Liver (tissue), 9 donors: ENCODE measurements around the gene PLEKHG4. TPM values are rescaled to one million over a fixed set of nuclear protein-coding genes. Genes with fewer than 3 reads are reported as not detected.

Source experiments
- DNase-seq: peaks from one replicate; pipeline ENCODE4 v3.0.0-alpha.2; 2017; ENCODE audit warnings: low spot score
- H3K27ac ChIP-seq, 2 donors: one replicate each; pipeline ENCODE4 v1.7.0; 2013; ENCODE audit warnings: inconsistent platforms in 2 of 2, low read length in 2 of 2, control low read depth in 1 of 2, low read depth in 1 of 2, mild to moderate bottlenecking in 1 of 2
- H3K27me3 ChIP-seq, 4 donors: one replicate each; pipeline versions ENCODE4 v1.6.1 to v1.7.0; 2013; ENCODE audit warnings: low read length in 3 of 4, inconsistent platforms in 1 of 4, mild to moderate bottlenecking in 1 of 4, moderate library complexity in 1 of 4; ENCODE audit not compliant: control insufficient read depth in 4 of 4, insufficient read depth in 4 of 4
- H3K36me3 ChIP-seq, 4 donors: one replicate each; pipeline versions ENCODE4 v1.6.1 to v1.7.0; 2013; ENCODE audit warnings: low read length in 3 of 4, mild to moderate bottlenecking in 3 of 4, low read depth in 1 of 4, moderate library complexity in 1 of 4; ENCODE audit not compliant: control insufficient read depth in 4 of 4, insufficient read depth in 3 of 4
- H3K4me1 ChIP-seq, 4 donors: one replicate each; pipeline versions ENCODE4 v1.6.1 to v1.7.0; 2013; ENCODE audit warnings: low read length in 3 of 4, mild to moderate bottlenecking in 3 of 4, moderate library complexity in 1 of 4; ENCODE audit not compliant: control insufficient read depth in 4 of 4, insufficient read depth in 4 of 4
- H3K4me3 ChIP-seq, 3 donors: one replicate each; pipeline versions ENCODE4 v1.6.1 to v1.7.0; 2013; ENCODE audit warnings: low read length in 3 of 3, control low read depth in 1 of 3, low read depth in 1 of 3, mild to moderate bottlenecking in 1 of 3
- H3K9ac ChIP-seq, 2 donors: one replicate each; pipeline ENCODE4 v1.7.0; 2013; ENCODE audit warnings: low read length in 2 of 2, mild to moderate bottlenecking in 2 of 2, moderate library complexity in 2 of 2, control low read depth in 1 of 2, low read depth in 1 of 2
- H3K9me3 ChIP-seq, 4 donors: one replicate each; pipeline versions ENCODE4 v1.6.1 to v1.7.0; 2013; ENCODE audit warnings: low read length in 3 of 4; ENCODE audit not compliant: control insufficient read depth in 4 of 4
- EGR1 ChIP-seq, 2 donors: IDR thresholded peaks; 2 replicates each; pipeline ENCODE4 v1.6.1; 2016 to 2018; ENCODE audit warnings: antibody characterized with exemption in 2 of 2, low read depth in 2 of 2
- FOXA1 ChIP-seq: IDR thresholded peaks from 2 replicates; pipeline ENCODE4 v1.6.1; 2016; ENCODE audit warnings: antibody characterized with exemption
- FOXA2 ChIP-seq: IDR thresholded peaks from 2 replicates; pipeline ENCODE4 v1.6.1; 2016; ENCODE audit warnings: antibody characterized with exemption
- GABPA ChIP-seq, 2 donors: IDR thresholded peaks in 1 of 2; conservative IDR thresholded peaks in 1 of 2; 2 replicates each; pipeline ENCODE4 v1.6.1; 2016; ENCODE audit warnings: antibody characterized with exemption in 2 of 2, mild to moderate bottlenecking in 1 of 2, moderate library complexity in 1 of 2
- HNF4A ChIP-seq, 2 donors: conservative IDR thresholded peaks; 2 replicates each; pipeline ENCODE4 v1.6.1; 2016; ENCODE audit warnings: antibody characterized with exemption in 2 of 2, mild to moderate bottlenecking in 2 of 2
- HNF4G ChIP-seq: IDR thresholded peaks from 2 replicates; pipeline ENCODE4 v1.6.1; 2016; ENCODE audit warnings: antibody characterized with exemption
- JUND ChIP-seq, 2 donors: IDR thresholded peaks; 2 replicates each; pipeline ENCODE4 v1.6.1; 2016; ENCODE audit warnings: antibody characterized with exemption in 2 of 2
- NR2F2 ChIP-seq: IDR thresholded peaks from 2 replicates; pipeline ENCODE4 v1.6.1; 2016; ENCODE audit warnings: antibody characterized with exemption
- RAD21 ChIP-seq, 2 donors: IDR thresholded peaks; 2 replicates each; pipeline ENCODE4 v1.6.1; 2016; ENCODE audit warnings: antibody characterized with exemption in 2 of 2, mild to moderate bottlenecking in 2 of 2
- RXRA ChIP-seq, 2 donors: IDR thresholded peaks; 2 replicates each; pipeline ENCODE4 v1.6.1; 2017 to 2018; ENCODE audit warnings: antibody characterized with exemption in 2 of 2, mild to moderate bottlenecking in 1 of 2
- SP1 ChIP-seq: IDR thresholded peaks from 2 replicates; pipeline ENCODE4 v1.6.1; 2018; ENCODE audit warnings: antibody characterized with exemption, mild to moderate bottlenecking
- TAF1 ChIP-seq: conservative IDR thresholded peaks from 2 replicates; pipeline ENCODE4 v1.6.1; 2016; ENCODE audit warnings: antibody characterized with exemption, mild to moderate bottlenecking
- YY1 ChIP-seq: IDR thresholded peaks from 2 replicates; pipeline ENCODE4 v1.6.1; 2016; ENCODE audit warnings: antibody characterized with exemption, mild to moderate bottlenecking
- WGBS: extraction: QIAGEN DNeasy Blood & Tissue Kit; methylation state at CpG from one replicate; pipeline ENCODE4 v1.1.7; 2013; 5-methylcytosine and 5-hydroxymethylcytosine counted together
- polyA plus RNA-seq, 2 donors: library from polyadenylated mRNA; stranded (reverse) in 1 of 2; unstranded in 1 of 2; fragments of 200-250 nt in 1 of 2; fragments of >200 nt in 1 of 2; fragmentation: Nextera tagmentation in 1 of 2; extraction: Ambion mirVana in 1 of 2; gene quantifications; one replicate each; pipeline versions ENCODE4 v1.2.1 to v1.2.3, GENCODE V29; 2013 to 2015
- total RNA-seq, 2 donors: library from RNA; depleted of rRNA; stranded (reverse); fragments of >200 nt; gene quantifications; one replicate each; pipeline ENCODE4 v1.2.3, GENCODE V29; 2014
- TF ChIP-seq, protein P1 (sequence below): fragments of 150-350 bp; IDR thresholded peaks from 2 replicates; pipeline ENCODE4 v1.5.1; 2017; ENCODE audit warnings: improper control_type of control experiment, low read depth, low read length; ENCODE audit not compliant: missing input control
- TF ChIP-seq, protein P2 (sequence below): IDR thresholded peaks from 2 replicates; pipeline ENCODE4 v1.6.1; 2016; ENCODE audit warnings: antibody characterized with exemption, mild to moderate bottlenecking
- TF ChIP-seq, protein P3 (sequence below): IDR thresholded peaks from 2 replicates; pipeline ENCODE4 v1.6.1; 2016; ENCODE audit warnings: antibody characterized with exemption
- TF ChIP-seq, protein P4 (sequence below): IDR thresholded peaks from 2 replicates; pipeline ENCODE4 v1.6.1; 2016; ENCODE audit warnings: antibody characterized with exemption
- TF ChIP-seq, protein P5 (sequence below): IDR thresholded peaks from 2 replicates; pipeline ENCODE4 v1.6.1; 2016; ENCODE audit warnings: antibody characterized with exemption
- donor health status: healthy.
- donor health status: healthy.
- donor health status: healthy.
- donor health status: healthy.
- donor health status: healthy.

The PLEKHG4 gene
- total and polyA plus RNA-seq, 4 donors = 0.21 to 2.6 (median 0.68) TPM

DNA sequence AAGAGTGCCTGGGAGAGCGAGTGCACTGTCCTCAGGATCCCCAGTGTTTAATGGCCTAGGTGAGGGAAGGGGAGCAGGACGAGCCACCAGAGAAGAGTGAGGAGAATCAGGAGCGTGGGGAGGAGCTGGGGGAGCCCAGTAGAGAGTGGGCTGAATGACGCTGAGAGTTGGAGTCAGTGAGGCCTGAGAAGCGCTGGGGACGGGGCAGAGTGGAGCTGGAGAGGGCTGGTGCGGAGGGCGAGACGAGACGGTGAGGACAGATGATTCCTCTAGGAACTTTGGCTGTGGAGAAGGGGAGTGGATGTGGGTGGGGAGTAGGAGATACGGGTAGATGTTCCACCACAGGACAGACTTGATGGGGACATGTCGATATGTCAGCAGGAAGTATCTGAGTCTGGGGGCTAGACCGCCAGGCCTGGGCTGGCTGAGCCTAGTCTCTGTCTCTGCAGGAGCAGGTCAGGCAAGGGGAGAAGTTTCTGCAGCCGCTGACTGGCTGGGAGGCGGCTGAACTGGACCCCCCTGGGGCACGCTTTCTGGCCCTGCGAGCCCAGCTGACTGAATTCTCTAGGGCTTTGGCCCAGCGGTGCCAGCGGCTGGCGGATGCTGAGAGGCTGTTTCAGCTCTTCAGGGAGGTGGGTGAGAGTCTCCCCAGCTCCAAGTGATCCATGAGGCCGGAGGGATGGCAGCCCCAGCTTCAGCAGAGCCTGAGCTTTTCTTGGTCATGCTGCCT is 4.7 kb downstream of the PLEKHG4 start:
- H3K4me1 ChIP-seq = peaks cover 0 to 2% (median 0%) of the 10 kb centered on the region in 4 donors
- H3K36me3 ChIP-seq = no peaks in the 10 kb centered on the region
- H3K9me3 ChIP-seq = no peaks in the 10 kb centered on the region
- WGBS = 93% methylated on average over 21 of the region's 21 CpGs
- no peak overlapping the region for H3K9ac ChIP-seq
- no peak for DNase-seq
- no peaks in the 10 kb centered on the region for H3K27me3 ChIP-seq
- TF ChIP-seq, protein P1, sequence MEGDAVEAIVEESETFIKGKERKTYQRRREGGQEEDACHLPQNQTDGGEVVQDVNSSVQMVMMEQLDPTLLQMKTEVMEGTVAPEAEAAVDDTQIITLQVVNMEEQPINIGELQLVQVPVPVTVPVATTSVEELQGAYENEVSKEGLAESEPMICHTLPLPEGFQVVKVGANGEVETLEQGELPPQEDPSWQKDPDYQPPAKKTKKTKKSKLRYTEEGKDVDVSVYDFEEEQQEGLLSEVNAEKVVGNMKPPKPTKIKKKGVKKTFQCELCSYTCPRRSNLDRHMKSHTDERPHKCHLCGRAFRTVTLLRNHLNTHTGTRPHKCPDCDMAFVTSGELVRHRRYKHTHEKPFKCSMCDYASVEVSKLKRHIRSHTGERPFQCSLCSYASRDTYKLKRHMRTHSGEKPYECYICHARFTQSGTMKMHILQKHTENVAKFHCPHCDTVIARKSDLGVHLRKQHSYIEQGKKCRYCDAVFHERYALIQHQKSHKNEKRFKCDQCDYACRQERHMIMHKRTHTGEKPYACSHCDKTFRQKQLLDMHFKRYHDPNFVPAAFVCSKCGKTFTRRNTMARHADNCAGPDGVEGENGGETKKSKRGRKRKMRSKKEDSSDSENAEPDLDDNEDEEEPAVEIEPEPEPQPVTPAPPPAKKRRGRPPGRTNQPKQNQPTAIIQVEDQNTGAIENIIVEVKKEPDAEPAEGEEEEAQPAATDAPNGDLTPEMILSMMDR = no peak
- TF ChIP-seq, protein P2, sequence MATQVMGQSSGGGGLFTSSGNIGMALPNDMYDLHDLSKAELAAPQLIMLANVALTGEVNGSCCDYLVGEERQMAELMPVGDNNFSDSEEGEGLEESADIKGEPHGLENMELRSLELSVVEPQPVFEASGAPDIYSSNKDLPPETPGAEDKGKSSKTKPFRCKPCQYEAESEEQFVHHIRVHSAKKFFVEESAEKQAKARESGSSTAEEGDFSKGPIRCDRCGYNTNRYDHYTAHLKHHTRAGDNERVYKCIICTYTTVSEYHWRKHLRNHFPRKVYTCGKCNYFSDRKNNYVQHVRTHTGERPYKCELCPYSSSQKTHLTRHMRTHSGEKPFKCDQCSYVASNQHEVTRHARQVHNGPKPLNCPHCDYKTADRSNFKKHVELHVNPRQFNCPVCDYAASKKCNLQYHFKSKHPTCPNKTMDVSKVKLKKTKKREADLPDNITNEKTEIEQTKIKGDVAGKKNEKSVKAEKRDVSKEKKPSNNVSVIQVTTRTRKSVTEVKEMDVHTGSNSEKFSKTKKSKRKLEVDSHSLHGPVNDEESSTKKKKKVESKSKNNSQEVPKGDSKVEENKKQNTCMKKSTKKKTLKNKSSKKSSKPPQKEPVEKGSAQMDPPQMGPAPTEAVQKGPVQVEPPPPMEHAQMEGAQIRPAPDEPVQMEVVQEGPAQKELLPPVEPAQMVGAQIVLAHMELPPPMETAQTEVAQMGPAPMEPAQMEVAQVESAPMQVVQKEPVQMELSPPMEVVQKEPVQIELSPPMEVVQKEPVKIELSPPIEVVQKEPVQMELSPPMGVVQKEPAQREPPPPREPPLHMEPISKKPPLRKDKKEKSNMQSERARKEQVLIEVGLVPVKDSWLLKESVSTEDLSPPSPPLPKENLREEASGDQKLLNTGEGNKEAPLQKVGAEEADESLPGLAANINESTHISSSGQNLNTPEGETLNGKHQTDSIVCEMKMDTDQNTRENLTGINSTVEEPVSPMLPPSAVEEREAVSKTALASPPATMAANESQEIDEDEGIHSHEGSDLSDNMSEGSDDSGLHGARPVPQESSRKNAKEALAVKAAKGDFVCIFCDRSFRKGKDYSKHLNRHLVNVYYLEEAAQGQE = no peak
- TF ChIP-seq YY1 (no peak), HNF4A (conservative IDR thresholded peaks at IDR 0.05) (no peak), RXRA (IDR thresholded peaks at IDR 0.05) (no peak), TAF1 (no peak), EGR1 (IDR thresholded peaks at IDR 0.05; ENCODE audit: low read depth in 2 of 2) (no peak), SP1 (no peak), RAD21 (IDR thresholded peaks at IDR 0.05) (no peak), JUND (IDR thresholded peaks at IDR 0.05) (no peak), NR2F2 (no peak), FOXA1 (no peak), FOXA2 (no peak), GABPA (IDR thresholded peaks at IDR 0.05 in 1 of 2, conservative IDR thresholded peaks at IDR 0.05 in 1 of 2) (no peak), HNF4G (no peak)
- TF ChIP-seq, protein P3, sequence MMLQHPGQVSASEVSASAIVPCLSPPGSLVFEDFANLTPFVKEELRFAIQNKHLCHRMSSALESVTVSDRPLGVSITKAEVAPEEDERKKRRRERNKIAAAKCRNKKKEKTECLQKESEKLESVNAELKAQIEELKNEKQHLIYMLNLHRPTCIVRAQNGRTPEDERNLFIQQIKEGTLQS = no peak
- TF ChIP-seq, protein P4, sequence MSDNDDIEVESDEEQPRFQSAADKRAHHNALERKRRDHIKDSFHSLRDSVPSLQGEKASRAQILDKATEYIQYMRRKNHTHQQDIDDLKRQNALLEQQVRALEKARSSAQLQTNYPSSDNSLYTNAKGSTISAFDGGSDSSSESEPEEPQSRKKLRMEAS = no peak
- TF ChIP-seq, protein P5, sequence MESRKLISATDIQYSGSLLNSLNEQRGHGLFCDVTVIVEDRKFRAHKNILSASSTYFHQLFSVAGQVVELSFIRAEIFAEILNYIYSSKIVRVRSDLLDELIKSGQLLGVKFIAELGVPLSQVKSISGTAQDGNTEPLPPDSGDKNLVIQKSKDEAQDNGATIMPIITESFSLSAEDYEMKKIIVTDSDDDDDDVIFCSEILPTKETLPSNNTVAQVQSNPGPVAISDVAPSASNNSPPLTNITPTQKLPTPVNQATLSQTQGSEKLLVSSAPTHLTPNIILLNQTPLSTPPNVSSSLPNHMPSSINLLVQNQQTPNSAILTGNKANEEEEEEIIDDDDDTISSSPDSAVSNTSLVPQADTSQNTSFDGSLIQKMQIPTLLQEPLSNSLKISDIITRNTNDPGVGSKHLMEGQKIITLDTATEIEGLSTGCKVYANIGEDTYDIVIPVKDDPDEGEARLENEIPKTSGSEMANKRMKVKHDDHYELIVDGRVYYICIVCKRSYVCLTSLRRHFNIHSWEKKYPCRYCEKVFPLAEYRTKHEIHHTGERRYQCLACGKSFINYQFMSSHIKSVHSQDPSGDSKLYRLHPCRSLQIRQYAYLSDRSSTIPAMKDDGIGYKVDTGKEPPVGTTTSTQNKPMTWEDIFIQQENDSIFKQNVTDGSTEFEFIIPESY = no peak
- H3K4me3 ChIP-seq = no peak overlapping the region
- H3K27ac ChIP-seq = no peak overlapping the region
